Activated CD8-positive, alpha-beta memory T cell treated with anti-CD3 and anti-CD28 coated beads for 36 hours (primary cell): ENCODE measurements around the gene GREB1. TPM values are rescaled to one million over a fixed set of nuclear protein-coding genes. Genes with fewer than 3 reads are reported as not detected.

Experiments used
- CTCF ChIA-PET: fragments of 350-600 bp; sonication (Branson Sonifier 250); formaldehyde crosslinking; loops from one replicate; lab custom pipeline; 2021; ENCODE audit warnings: antibody characterized with exemption; lab: Charles Lee
- POLR2A ChIA-PET: fragments of 350-600 bp; sonication (Branson Sonifier 250); formaldehyde crosslinking; loops from one replicate; lab custom pipeline; 2021; ENCODE audit warnings: antibody characterized with exemption; lab: Charles Lee
- total RNA-seq, 2 experiments: library from RNA; stranded (reverse); gene quantifications; one replicate each; pipeline ENCODE4 v1.2.3, GENCODE V29; 2021

Gene GREB1
- total RNA-seq = under 1 TPM; 0.30 to 0.86 TPM

GRCh38 chr2:11533278-11534070 is at the start of gene GREB1:
Gene GREB1, plus strand, starts transcription at chr2:11534045. Its CDS starts 22,570 bp downstream, at chr2:11556615.
- ChIA-PET POLR2A (no interaction called here), CTCF (interaction anchor here (1.3 kb wide), 1 partner anchor 12 kb away, joined by 3 read pairs; no protein-coding TSS in a partner anchor)

- ChIA-PET POLR2A (no interaction called here), CTCF (interaction anchor here (1.8 kb wide), 1 partner anchor 10 kb away, joined by 4 read pairs; no protein-coding TSS in a partner anchor)
Measured at GRCh38 chr2:11488809-11489208, 45.0 kb upstream of the GREB1 start.

- ChIA-PET CTCF (interaction anchor here (1.2 kb wide), 1 partner anchor 94 kb away, joined by 4 read pairs; no protein-coding TSS in a partner anchor), POLR2A (no interaction called here)
Measured at GRCh38 chr2:11490194-11490593, 43.7 kb upstream of the GREB1 start.

GRCh38 chr2:11491348-11491933 is 42.4 kb upstream of the GREB1 start:
- CTCF ChIA-PET = no interaction called here
- POLR2A ChIA-PET = no interaction called here

GRCh38 chr2:11492244-11492643 is 41.6 kb upstream of the GREB1 start:
- CTCF ChIA-PET = interaction anchor here (1.5 kb wide), 1 partner anchor 91 kb away, joined by 3 read pairs; no protein-coding TSS in a partner anchor
- POLR2A ChIA-PET = no interaction called here

GRCh38 chr2:11492720-11493119 is 41.1 kb upstream of the GREB1 start:
- POLR2A ChIA-PET = no interaction called here

GRCh38 chr2:11493282-11493681 is 40.6 kb upstream of the GREB1 start:
- CTCF ChIA-PET = interaction anchor here (1.5 kb wide), 1 partner anchor 90 kb away, joined by 3 read pairs; no protein-coding TSS in a partner anchor
- POLR2A ChIA-PET = no interaction called here

More at GRCh38 chr2:11492720-11493119, 41.1 kb upstream of the GREB1 start:
- CTCF ChIA-PET = interaction anchor here (1.5 kb wide), 1 partner anchor 90 kb away, joined by 3 read pairs; no protein-coding TSS in a partner anchor

GRCh38 chr2:11494310-11494709 is 39.5 kb upstream of the GREB1 start:
- POLR2A ChIA-PET = no interaction called here
- CTCF ChIA-PET = no interaction called here

- POLR2A ChIA-PET = no interaction called here
Measured at GRCh38 chr2:11495844-11496681, 37.8 kb upstream of the GREB1 start.

GRCh38 chr2:11498543-11499034 is 35.3 kb upstream of the GREB1 start:
- POLR2A ChIA-PET = no interaction called here
- CTCF ChIA-PET = no interaction called here

More at GRCh38 chr2:11495844-11496681, 37.8 kb upstream of the GREB1 start:
- CTCF ChIA-PET = interaction anchor here (1.8 kb wide), 1 partner anchor 18 kb away, joined by 5 read pairs; no protein-coding TSS in a partner anchor

- POLR2A ChIA-PET = no interaction called here
- CTCF ChIA-PET = no interaction called here
Measured at GRCh38 chr2:11499081-11499743, 34.6 kb upstream of the GREB1 start.

GRCh38 chr2:11500702-11501303 is 33.0 kb upstream of the GREB1 start:
- POLR2A ChIA-PET = no interaction called here
- CTCF ChIA-PET = interaction anchor here (1.1 to 1.4 kb wide), 2 partner anchors 82 to 83 kb away, joined by 3 to 4 read pairs; no protein-coding TSS in a partner anchor

GRCh38 chr2:11502740-11503292 is 31.0 kb upstream of the GREB1 start:
- ChIA-PET POLR2A (no interaction called here), CTCF (no interaction called here)

- ChIA-PET POLR2A (no interaction called here), CTCF (no interaction called here)
Measured at GRCh38 chr2:11503354-11503927, 30.4 kb upstream of the GREB1 start.

GRCh38 chr2:11505652-11506610 is 27.9 kb upstream of the GREB1 start:
- POLR2A ChIA-PET = no interaction called here
- CTCF ChIA-PET = no interaction called here

- ChIA-PET CTCF (no interaction called here), POLR2A (no interaction called here)
Measured at GRCh38 chr2:11506611-11506969, 27.3 kb upstream of the GREB1 start.

- ChIA-PET POLR2A (no interaction called here), CTCF (no interaction called here)
Measured at GRCh38 chr2:11507517-11507916, 26.3 kb upstream of the GREB1 start.
